ENCODE data around the gene GRK5.

GRK5 gene

GRCh38 chr10:119281581-119282071, 74.3 kb downstream of the GRK5 start:
- no peak for DNase-seq (ENCODE audit: extremely low spot score)
- ChIA-PET CTCF (interaction anchor here (1.2 kb wide), 1 partner anchor 82 kb away, joined by 6 read pairs; no protein-coding TSS in a partner anchor), POLR2A (no interaction called here)
- no peak for TF ChIP-seq L3MBTL2 (conservative IDR thresholded peaks at IDR 0.05)
- no peak for TF ChIP-seq NFRKB (IDR thresholded peaks at IDR 0.05)
- no peak for TF ChIP-seq CTBP1 (IDR thresholded peaks at IDR 0.05; ENCODE audit: borderline replicate concordance)
- no peak for TF ChIP-seq HDGF (IDR thresholded peaks at IDR 0.05; ENCODE audit: borderline replicate concordance)
- TF ChIP-seq ELF4 (IDR thresholded peaks at IDR 0.05), result no peak
- TF ChIP-seq SUZ12 (IDR thresholded peaks at IDR 0.05), result no peak
- no peak for TF ChIP-seq SP1 (IDR thresholded peaks at IDR 0.05)
- no peak for TF ChIP-seq FOXM1 (IDR thresholded peaks at IDR 0.05; ENCODE audit: borderline replicate concordance)
- TF ChIP-seq PKNOX1 (IDR thresholded peaks at IDR 0.05), result no peak
- TF ChIP-seq LEF1 (IDR thresholded peaks at IDR 0.05; ENCODE audit: borderline replicate concordance), result no peak
- no peak for TF ChIP-seq ZNF384 (IDR thresholded peaks at IDR 0.05)
- no peak for TF ChIP-seq BHLHE40 (IDR thresholded peaks at IDR 0.05; ENCODE audit: borderline replicate concordance)
- no peak for TF ChIP-seq FOXA1 (IDR thresholded peaks at IDR 0.05)
- no peak for TF ChIP-seq TARDBP (IDR thresholded peaks at IDR 0.05)
- no peak for TF ChIP-seq FOXK2 (IDR thresholded peaks at IDR 0.05)
- no peak for TF ChIP-seq ARNT (IDR thresholded peaks at IDR 0.05)

- ChIA-PET POLR2A (no interaction called here), CTCF (interaction anchor here (0.6 kb wide), 2 partner anchors 426 to 1922 kb away, joined by 3 to 7 read pairs; no protein-coding TSS in a partner anchor)
- TF ChIP-seq ZNF384 (IDR thresholded peaks at IDR 0.05), result no peak
- TF ChIP-seq SUZ12 (IDR thresholded peaks at IDR 0.05), result no peak
- TF ChIP-seq BHLHE40 (IDR thresholded peaks at IDR 0.05; ENCODE audit: borderline replicate concordance), result no peak
- TF ChIP-seq SP1 (IDR thresholded peaks at IDR 0.05), result no peak
- TF ChIP-seq PKNOX1 (IDR thresholded peaks at IDR 0.05), result no peak
- TF ChIP-seq CTBP1 (IDR thresholded peaks at IDR 0.05; ENCODE audit: borderline replicate concordance), result no peak
- TF ChIP-seq ARNT (IDR thresholded peaks at IDR 0.05), result no peak
- no peak for TF ChIP-seq TARDBP (IDR thresholded peaks at IDR 0.05)
- TF ChIP-seq FOXM1 (IDR thresholded peaks at IDR 0.05; ENCODE audit: borderline replicate concordance), result no peak
- no peak for TF ChIP-seq LEF1 (IDR thresholded peaks at IDR 0.05; ENCODE audit: borderline replicate concordance)
- no peak for TF ChIP-seq FOXA1 (IDR thresholded peaks at IDR 0.05)
- TF ChIP-seq NFRKB (IDR thresholded peaks at IDR 0.05), result no peak
- no peak for TF ChIP-seq FOXK2 (IDR thresholded peaks at IDR 0.05)
- TF ChIP-seq HDGF (IDR thresholded peaks at IDR 0.05; ENCODE audit: borderline replicate concordance), result no peak
- TF ChIP-seq L3MBTL2 (conservative IDR thresholded peaks at IDR 0.05), result no peak
- TF ChIP-seq ELF4 (IDR thresholded peaks at IDR 0.05), result no peak
- no peak for DNase-seq (ENCODE audit: extremely low spot score)
Measured at GRCh38 chr10:119282446-119282845, 75.1 kb downstream of the GRK5 start.

- CTCF ChIA-PET, result no interaction called here
- TF ChIP-seq NFRKB (IDR thresholded peaks at IDR 0.05) (no peak), ZNF384 (IDR thresholded peaks at IDR 0.05) (no peak), HDGF (IDR thresholded peaks at IDR 0.05; ENCODE audit: borderline replicate concordance) (no peak), PKNOX1 (IDR thresholded peaks at IDR 0.05) (no peak), CTBP1 (IDR thresholded peaks at IDR 0.05; ENCODE audit: borderline replicate concordance) (no peak)
- DNase-seq (ENCODE audit: extremely low spot score), result no peak
- POLR2A ChIA-PET, result interaction anchor here (1.4 kb wide), 1 partner anchor 76 kb away, joined by 5 read pairs; the partner anchor contains the start of gene GRK5
Measured at GRCh38 chr10:119283387-119283786, 76.0 kb downstream of the GRK5 start.

GRCh38 chr10:119283818-119284217, 76.4 kb downstream of the GRK5 start:
- CTCF ChIA-PET, result no interaction called here
- no peak for DNase-seq (ENCODE audit: extremely low spot score)
- POLR2A ChIA-PET, result interaction anchor here (1.4 kb wide), 1 partner anchor 76 kb away, joined by 5 read pairs; the partner anchor contains the start of gene GRK5
- TF ChIP-seq CTBP1 (IDR thresholded peaks at IDR 0.05; ENCODE audit: borderline replicate concordance) (no peak), HDGF (IDR thresholded peaks at IDR 0.05; ENCODE audit: borderline replicate concordance) (no peak), TARDBP (IDR thresholded peaks at IDR 0.05) (no peak), FOXK2 (IDR thresholded peaks at IDR 0.05) (no peak), BHLHE40 (IDR thresholded peaks at IDR 0.05; ENCODE audit: borderline replicate concordance) (no peak), FOXM1 (IDR thresholded peaks at IDR 0.05; ENCODE audit: borderline replicate concordance) (no peak), SUZ12 (IDR thresholded peaks at IDR 0.05) (no peak), ARNT (IDR thresholded peaks at IDR 0.05) (no peak), NFRKB (IDR thresholded peaks at IDR 0.05) (no peak), L3MBTL2 (conservative IDR thresholded peaks at IDR 0.05) (no peak), PKNOX1 (IDR thresholded peaks at IDR 0.05) (no peak), ELF4 (IDR thresholded peaks at IDR 0.05) (no peak), FOXA1 (IDR thresholded peaks at IDR 0.05) (no peak), LEF1 (IDR thresholded peaks at IDR 0.05; ENCODE audit: borderline replicate concordance) (no peak)

- POLR2A ChIA-PET, result interaction anchor here (1.4 kb wide), 1 partner anchor 77 kb away, joined by 5 read pairs; the partner anchor contains the start of gene GRK5
- no peak for TF ChIP-seq LEF1 (IDR thresholded peaks at IDR 0.05; ENCODE audit: borderline replicate concordance)
- no peak for TF ChIP-seq FOXK2 (IDR thresholded peaks at IDR 0.05)
- no peak for TF ChIP-seq SUZ12 (IDR thresholded peaks at IDR 0.05)
- TF ChIP-seq ELF4 (IDR thresholded peaks at IDR 0.05), result no peak
- no peak for TF ChIP-seq ZNF384 (IDR thresholded peaks at IDR 0.05)
- TF ChIP-seq CTBP1 (IDR thresholded peaks at IDR 0.05; ENCODE audit: borderline replicate concordance), result no peak
- no peak for TF ChIP-seq BHLHE40 (IDR thresholded peaks at IDR 0.05; ENCODE audit: borderline replicate concordance)
- TF ChIP-seq L3MBTL2 (conservative IDR thresholded peaks at IDR 0.05), result no peak
- no peak for TF ChIP-seq SP1 (IDR thresholded peaks at IDR 0.05)
- TF ChIP-seq TARDBP (IDR thresholded peaks at IDR 0.05), result no peak
- DNase-seq (ENCODE audit: extremely low spot score), result no peak
- CTCF ChIA-PET, result no interaction called here
Measured at GRCh38 chr10:119284679-119285096, 77.3 kb downstream of the GRK5 start.

Data from HEK293T (cell line).